GM21367 (cell line): Measurements from ENCODE around the gene PLEKHG4B.
"Not testable (repeated sequence)": the region's sequence is repeated elsewhere in the genome, so short reads cannot be mapped to it uniquely, and the experiment has no call there.

ENCODE experiments used
- ATAC-seq: cut with Tn5 transposase; IDR thresholded peaks from one replicate; pipeline ENCODE4 v1.9.1; 2021; ENCODE audit not compliant: unreplicated experiment

Gene PLEKHG4B

GRCh38 chr5:218457-219291 is 126.7 kb downstream of the PLEKHG4B start:
- ATAC-seq, result peak; percentile 19

GRCh38 chr5:219460-219863 is 127.5 kb downstream of the PLEKHG4B start:
- no peak for ATAC-seq

GRCh38 chr5:219991-220390 is 128.0 kb downstream of the PLEKHG4B start:
- peak; percentile 27 for ATAC-seq

- ATAC-seq, result not testable (repeated sequence)
Observed at GRCh38 chr5:222951-223715, 131.2 kb downstream of the PLEKHG4B start.

- ATAC-seq, result no peak
Observed at GRCh38 chr5:223791-224190, 131.8 kb downstream of the PLEKHG4B start.

GRCh38 chr5:225334-225733 is 133.4 kb downstream of the PLEKHG4B start:
- no peak for ATAC-seq

- ATAC-seq, result not testable (repeated sequence)
Observed at GRCh38 chr5:227375-227774, 135.4 kb downstream of the PLEKHG4B start.

- no peak for ATAC-seq
Observed at GRCh38 chr5:228886-229285, 136.9 kb downstream of the PLEKHG4B start.

GRCh38 chr5:230711-231110 is 138.7 kb downstream of the PLEKHG4B start:
- ATAC-seq, result no peak

- ATAC-seq, result no peak
Observed at GRCh38 chr5:231661-232060, 139.7 kb downstream of the PLEKHG4B start.

- not testable (repeated sequence) for ATAC-seq
Observed at GRCh38 chr5:233426-233825, 141.5 kb downstream of the PLEKHG4B start.

GRCh38 chr5:234450-234849 is 142.5 kb downstream of the PLEKHG4B start:
- ATAC-seq, result no peak

- ATAC-seq, result not testable (repeated sequence)
Observed at GRCh38 chr5:235527-235926, 143.6 kb downstream of the PLEKHG4B start.

- ATAC-seq, result not testable (repeated sequence)
Observed at GRCh38 chr5:237931-238330, 146.0 kb downstream of the PLEKHG4B start.
